GM10266 (cell line): Measurements from ENCODE around the gene FAM234A.
A peak's percentile ranks its signal among the peaks of the same experiment; 100 is the strongest.

Experiments
- DNase-seq: peaks from one replicate; pipeline ENCODE4 v3.0.0; 2012; ENCODE audit errors: extremely low spot score
- TF ChIP-seq, protein P1 (sequence below): IDR thresholded peaks from 2 replicates; pipeline ENCODE4 v1.5.1; 2012; ENCODE audit warnings: mild to moderate bottlenecking, low read depth; ENCODE audit not compliant: control insufficient read depth, insufficient read depth; ENCODE audit errors: missing control alignments

The FAM234A gene

DNA sequence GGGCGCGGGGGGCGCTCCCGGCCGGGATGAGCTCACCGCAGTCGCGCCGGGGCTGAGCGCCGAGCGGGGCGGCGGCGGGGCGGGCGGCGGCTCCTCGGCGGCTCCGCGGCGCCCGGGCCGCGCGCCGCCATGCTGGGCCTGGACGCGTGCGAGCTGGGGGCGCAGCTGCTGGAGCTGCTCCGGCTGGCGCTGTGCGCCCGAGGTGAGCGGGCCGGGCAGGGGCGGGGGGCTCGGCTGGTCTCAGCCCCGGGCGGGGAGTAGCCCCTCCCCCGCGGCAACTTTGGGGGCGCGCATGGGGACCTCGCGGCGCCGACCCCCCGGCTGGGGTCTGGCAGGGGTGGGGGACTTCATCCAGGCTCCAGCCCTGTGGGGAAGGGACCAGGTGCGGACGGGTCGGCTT is 45.9 kb downstream of the FAM234A start, which contains the start of gene ARHGDIG:
TSS of gene ARHGDIG (plus strand) at position 40 of the 400 bp plus-strand sequence. CDS start at position 130, 90 bp downstream.
- TF ChIP-seq, protein P1, sequence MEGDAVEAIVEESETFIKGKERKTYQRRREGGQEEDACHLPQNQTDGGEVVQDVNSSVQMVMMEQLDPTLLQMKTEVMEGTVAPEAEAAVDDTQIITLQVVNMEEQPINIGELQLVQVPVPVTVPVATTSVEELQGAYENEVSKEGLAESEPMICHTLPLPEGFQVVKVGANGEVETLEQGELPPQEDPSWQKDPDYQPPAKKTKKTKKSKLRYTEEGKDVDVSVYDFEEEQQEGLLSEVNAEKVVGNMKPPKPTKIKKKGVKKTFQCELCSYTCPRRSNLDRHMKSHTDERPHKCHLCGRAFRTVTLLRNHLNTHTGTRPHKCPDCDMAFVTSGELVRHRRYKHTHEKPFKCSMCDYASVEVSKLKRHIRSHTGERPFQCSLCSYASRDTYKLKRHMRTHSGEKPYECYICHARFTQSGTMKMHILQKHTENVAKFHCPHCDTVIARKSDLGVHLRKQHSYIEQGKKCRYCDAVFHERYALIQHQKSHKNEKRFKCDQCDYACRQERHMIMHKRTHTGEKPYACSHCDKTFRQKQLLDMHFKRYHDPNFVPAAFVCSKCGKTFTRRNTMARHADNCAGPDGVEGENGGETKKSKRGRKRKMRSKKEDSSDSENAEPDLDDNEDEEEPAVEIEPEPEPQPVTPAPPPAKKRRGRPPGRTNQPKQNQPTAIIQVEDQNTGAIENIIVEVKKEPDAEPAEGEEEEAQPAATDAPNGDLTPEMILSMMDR, result no peak
- peak; percentile 43 for DNase-seq

DNA sequence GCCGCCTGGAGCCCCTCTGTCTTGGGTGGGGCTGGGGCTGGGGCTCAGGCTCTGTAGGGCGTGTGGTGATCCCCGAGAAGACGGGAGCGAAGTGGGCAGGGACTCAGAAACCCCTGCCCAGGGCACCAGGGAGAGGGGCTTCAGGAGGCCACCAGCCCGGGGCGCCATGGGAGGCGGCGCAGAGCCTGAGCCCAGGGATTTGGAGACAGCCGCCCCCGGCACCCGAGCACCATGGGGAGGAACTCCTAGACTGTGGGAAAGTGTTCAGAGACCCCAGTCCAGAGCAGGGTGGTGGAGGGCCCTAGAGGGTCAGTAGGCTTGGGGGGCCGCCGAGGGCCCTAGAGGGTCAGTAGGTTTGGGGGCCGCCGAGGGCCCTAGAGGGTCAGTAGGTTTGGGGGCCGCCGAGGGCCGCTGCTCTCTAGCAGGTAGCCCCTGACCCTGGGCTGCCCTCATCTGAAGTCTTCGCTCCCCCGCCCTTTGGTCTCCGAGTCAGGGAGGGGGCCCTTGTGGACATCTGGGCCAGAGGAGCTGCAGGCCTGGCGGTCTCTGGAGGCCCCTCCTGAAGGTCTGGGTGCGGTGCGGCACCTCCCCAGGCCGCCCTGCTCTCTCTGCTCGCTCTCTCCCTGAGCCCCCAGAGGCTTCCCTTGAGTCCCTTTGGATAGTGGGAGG is 46.5 kb downstream of the FAM234A start:
- DNase-seq, result peak; percentile 38
- TF ChIP-seq, protein P1, result no peak

DNA sequence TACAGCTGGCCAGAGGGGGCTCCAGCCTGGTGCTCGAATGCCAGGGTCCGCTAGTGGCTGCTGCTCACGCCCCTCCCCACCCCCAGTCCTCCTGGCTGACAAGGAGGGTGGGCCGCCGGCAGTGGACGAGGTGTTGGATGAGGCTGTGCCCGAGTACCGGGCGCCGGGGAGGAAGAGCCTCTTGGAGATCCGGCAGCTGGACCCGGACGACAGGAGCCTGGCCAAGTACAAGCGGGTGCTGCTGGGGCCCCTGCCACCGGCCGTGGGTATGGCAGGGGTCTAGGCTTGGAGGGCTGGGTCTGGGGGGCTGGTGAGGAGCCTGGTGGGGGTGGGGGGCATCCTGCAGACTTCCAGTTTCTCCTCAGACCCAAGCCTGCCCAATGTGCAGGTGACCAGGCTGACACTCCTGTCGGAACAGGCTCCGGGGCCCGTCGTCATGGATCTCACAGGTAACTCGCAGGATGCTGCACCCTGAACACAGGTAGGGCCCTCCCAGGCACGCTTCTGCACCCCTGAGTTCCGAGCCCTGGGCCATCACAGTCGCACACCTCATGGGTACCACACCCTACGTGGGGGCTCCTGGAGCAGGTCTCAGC is 47.1 kb downstream of the FAM234A start:
- TF ChIP-seq, protein P1, result no peak
- DNase-seq, result peak; percentile 43

DNA sequence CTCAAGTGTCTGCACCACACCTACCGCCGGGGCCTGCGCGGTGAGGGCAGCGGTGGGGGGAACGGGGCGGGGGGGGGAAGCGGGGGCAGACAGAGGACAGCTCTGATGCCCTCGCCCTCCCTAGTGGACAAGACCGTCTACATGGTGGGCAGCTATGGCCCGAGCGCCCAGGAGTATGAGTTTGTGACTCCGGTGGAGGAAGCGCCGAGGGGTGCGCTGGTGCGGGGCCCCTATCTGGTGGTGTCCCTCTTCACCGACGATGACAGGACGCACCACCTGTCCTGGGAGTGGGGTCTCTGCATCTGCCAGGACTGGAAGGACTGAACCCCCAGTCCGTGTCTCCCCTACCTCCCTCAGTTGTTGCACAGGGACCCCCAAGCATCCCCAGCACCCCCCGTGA is 47.9 kb downstream of the FAM234A start:
- TF ChIP-seq, protein P1, result no peak
- DNase-seq, result no peak

DNA sequence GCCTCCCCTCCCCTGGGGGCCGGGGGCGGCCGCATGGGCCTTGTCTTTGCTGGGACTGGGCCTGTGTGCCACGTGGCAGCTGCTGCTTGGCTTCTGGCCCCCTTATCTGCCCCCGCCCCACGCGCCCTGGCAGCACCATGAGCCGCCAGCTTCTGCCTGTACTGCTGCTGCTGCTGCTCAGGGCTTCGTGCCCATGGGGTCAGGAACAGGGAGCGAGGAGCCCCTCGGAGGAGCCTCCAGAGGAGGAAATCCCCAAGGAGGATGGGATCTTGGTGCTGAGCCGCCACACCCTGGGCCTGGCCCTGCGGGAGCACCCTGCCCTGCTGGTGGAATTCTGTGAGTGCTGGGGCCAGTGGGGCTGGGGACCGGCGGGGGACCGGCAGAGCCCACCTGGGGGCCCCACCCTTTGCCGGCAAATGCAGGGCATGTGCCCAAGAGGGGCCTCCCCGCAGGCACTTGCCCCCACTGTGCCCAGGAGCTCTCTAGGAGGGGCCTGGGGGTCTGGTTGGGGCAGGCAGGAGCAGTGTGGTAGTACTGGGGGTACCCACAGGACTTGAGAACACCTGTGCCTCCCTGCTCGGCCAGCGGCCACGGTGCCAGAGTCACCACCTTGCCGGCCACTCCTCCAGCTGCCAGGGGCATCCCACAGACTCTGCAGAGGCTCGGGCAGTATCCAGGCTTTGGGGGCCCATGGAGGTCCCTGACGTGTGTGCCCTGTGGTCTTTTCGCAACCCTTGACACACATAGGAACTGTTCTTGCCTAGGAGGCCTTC is 48.6 kb downstream of the FAM234A start, which contains the start of gene PDIA2:
TSS of gene PDIA2 (plus strand) at position 132 of the 773 bp plus-strand sequence. CDS start at position 138, 6 bp downstream.
- DNase-seq, result no peak
- TF ChIP-seq, protein P1, result no peak

DNA sequence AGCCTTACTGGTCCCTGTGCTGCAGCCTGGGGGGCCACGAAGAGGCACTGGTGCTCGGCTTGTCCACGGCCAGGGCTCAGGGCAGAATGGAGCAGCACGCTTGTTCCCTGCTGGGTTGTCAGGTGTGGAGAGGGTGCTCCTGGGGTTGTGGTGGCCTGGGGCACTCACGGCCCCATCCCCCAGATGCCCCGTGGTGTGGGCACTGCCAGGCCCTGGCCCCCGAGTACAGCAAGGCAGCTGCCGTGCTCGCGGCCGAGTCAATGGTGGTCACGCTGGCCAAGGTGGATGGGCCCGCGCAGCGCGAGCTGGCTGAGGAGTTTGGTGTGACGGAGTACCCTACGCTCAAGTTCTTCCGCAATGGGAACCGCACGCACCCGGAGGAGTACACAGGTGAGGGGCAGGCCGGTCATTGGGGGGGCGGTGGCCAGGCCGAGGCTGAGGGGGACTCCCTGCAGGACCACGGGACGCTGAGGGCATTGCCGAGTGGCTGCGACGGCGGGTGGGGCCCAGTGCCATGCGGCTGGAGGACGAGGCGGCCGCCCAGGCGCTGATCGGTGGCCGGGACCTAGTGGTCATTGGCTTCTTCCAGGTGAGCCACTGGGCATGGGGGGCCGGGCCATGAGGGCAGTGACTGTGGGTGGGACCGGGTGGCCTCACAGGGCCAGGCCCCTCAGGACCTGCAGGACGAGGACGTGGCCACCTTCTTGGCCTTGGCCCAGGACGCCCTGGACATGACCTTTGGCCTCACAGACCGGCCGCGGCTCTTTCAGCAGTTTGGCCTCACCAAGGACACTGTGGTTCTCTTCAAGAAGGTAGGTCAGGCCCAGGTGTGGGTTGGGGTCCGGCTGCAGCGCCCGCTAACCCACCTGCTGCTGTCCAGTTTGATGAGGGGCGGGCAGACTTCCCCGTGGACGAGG is 49.8 kb downstream of the FAM234A start:
- TF ChIP-seq, protein P1, result no peak
- no peak for DNase-seq
